HepG2 (cell line): ENCODE results near the gene EIF4G3. TPM values are rescaled to one million over a fixed set of nuclear protein-coding genes. Genes with fewer than 3 reads are reported as not detected.
A peak's percentile ranks its signal among the peaks of the same experiment; 100 is the strongest.

Experiments used
- ATAC-seq: fragments of 200-7000 bp; cut with Tn5 transposase; 3 replicates; pipeline ENCODE4 v1.9.1; 2020; ENCODE audit warnings: mild to moderate bottlenecking, moderate library complexity
- BruUV-seq: library from RNA; stranded (reverse); fragments of 400-500 nt; replicated peaks from 2 replicates; lab custom pipeline; 2021; lab: Mats Ljungman, UMichigan
- CTCF ChIA-PET: fragments of 300-600 bp; formaldehyde crosslinking; extraction: SDS; loops from one replicate; lab custom pipeline; 2021; ENCODE audit warnings: low total read pairs, inconsistent platforms, low intra/inter-chr PET ratio; lab: Yijun Ruan, JAX
- POLR2A ChIA-PET: fragments of 350-600 bp; sonication (Branson Sonifier 250); formaldehyde crosslinking; loops from one replicate; lab custom pipeline; 2020; ENCODE audit warnings: antibody characterized with exemption, inconsistent platforms; lab: Yijun Ruan, JAX
- DNase-seq: peaks from one replicate; pipeline ENCODE4 v3.0.0-alpha.2; 2015; ENCODE audit warnings: low spot score
- FAIRE-seq: peaks from 3 replicates; lab custom pipeline; 2011; peaks lifted over from hg19 to GRCh38; lab: Jason Lieb, UNC
- H2AFZ ChIP-seq: one replicate; pipeline ENCODE4 v1.6.1; 2011; ENCODE audit warnings: low read length, inconsistent platforms
- H3K27ac ChIP-seq: fragments of 300-600 bp; 3 replicates; pipeline ENCODE4 v1.8.0; 2011; ENCODE audit warnings: mixed run types, mild to moderate bottlenecking, mixed read lengths, low read length, inconsistent platforms; ENCODE audit not compliant: insufficient read depth; ENCODE audit errors: extremely low read length
- H3K27me3 ChIP-seq, 2 experiments: fragments of 200-600 bp in 1 of 2; 2 replicates in 1 of 2; 3 replicates in 1 of 2; pipeline versions ENCODE4 v1.6.0 to v1.8.0; 2011; ENCODE audit warnings: low read length in 2 of 2, mild to moderate bottlenecking in 2 of 2, moderate library complexity in 2 of 2, inconsistent platforms in 1 of 2; ENCODE audit not compliant: insufficient read depth in 2 of 2, control insufficient read depth in 1 of 2
- H3K36me3 ChIP-seq, 2 experiments: fragments of 200-600 bp in 1 of 2; replicated peaks in 1 of 2; 2 replicates in 1 of 2; 3 replicates in 1 of 2; pipeline versions ENCODE4 v1.5.1 to v1.8.0; 2011; ENCODE audit warnings: low read length in 2 of 2, inconsistent platforms in 1 of 2; ENCODE audit not compliant: insufficient read depth in 2 of 2, control insufficient read depth in 1 of 2
- H3K4me1 ChIP-seq: 2 replicates; pipeline ENCODE4 v1.5.1; 2012; ENCODE audit warnings: low read length, inconsistent platforms; ENCODE audit not compliant: insufficient read depth
- H3K4me2 ChIP-seq: 2 replicates; pipeline ENCODE4 v1.6.0; 2011; ENCODE audit warnings: low read depth, low read length, inconsistent platforms
- H3K4me3 ChIP-seq, 3 experiments: fragments of 200-600 bp in 1 of 3; sonication (generic), shearing (Covaris generic) in 1 of 3; replicated peaks in 1 of 3; 2 replicates each; pipeline ENCODE4 v1.5.1; 2011 to 2016; ENCODE audit warnings: low read length in 3 of 3, inconsistent platforms in 2 of 3, low read depth in 2 of 3, mild to moderate bottlenecking in 2 of 3, control low read depth in 1 of 3, mixed read lengths in 1 of 3; ENCODE audit not compliant: insufficient read depth in 1 of 3
- H3K79me2 ChIP-seq: one replicate; pipeline ENCODE4 v1.6.1; 2011; ENCODE audit warnings: low read length, inconsistent platforms; ENCODE audit not compliant: insufficient read depth
- H3K9ac ChIP-seq: 2 replicates; pipeline ENCODE4 v1.6.0; 2011; ENCODE audit warnings: mild to moderate bottlenecking, low read depth, low read length, inconsistent platforms; ENCODE audit not compliant: insufficient read depth
- H3K9me3 ChIP-seq: 2 replicates; pipeline ENCODE4 v1.5.1; 2012; ENCODE audit warnings: mild to moderate bottlenecking, low read length
- H4K20me1 ChIP-seq: 2 replicates; pipeline ENCODE4 v1.6.0; 2011; ENCODE audit warnings: inconsistent platforms, mild to moderate bottlenecking, low read length, moderate library complexity; ENCODE audit not compliant: insufficient read depth
- ATF7-NPFF ChIP-seq: sonication (generic); formaldehyde crosslinking; IDR thresholded peaks from 2 replicates; pipeline ENCODE4 v1.8.1; 2023; ENCODE audit warnings: mild to moderate bottlenecking, low read depth, missing genetic modification reagents, moderate library complexity
- CEBPG ChIP-seq: IDR thresholded peaks from 2 replicates; pipeline ENCODE4 v1.6.1; 2016
- HMG20A ChIP-seq: IDR thresholded peaks from 2 replicates; pipeline ENCODE4 v1.6.1; 2016; ENCODE audit warnings: borderline replicate concordance
- HOXA9 ChIP-seq: sonication (generic); formaldehyde crosslinking; IDR thresholded peaks from 2 replicates; pipeline ENCODE4 v1.8.1; 2022; ENCODE audit warnings: missing genetic modification reagents, mild to moderate bottlenecking, moderate library complexity, borderline replicate concordance
- KDM1A ChIP-seq: IDR thresholded peaks from 2 replicates; pipeline ENCODE4 v1.6.1; 2016; ENCODE audit warnings: missing compliant biosample characterization
- KLF9 ChIP-seq: IDR thresholded peaks from 2 replicates; pipeline ENCODE4 v1.6.1; 2016; ENCODE audit warnings: low read depth
- MIER3 ChIP-seq: IDR thresholded peaks from 2 replicates; pipeline ENCODE4 v1.6.1; 2016; ENCODE audit warnings: missing compliant biosample characterization, borderline replicate concordance
- RBM39 ChIP-seq: fragments of 200-400 bp; formaldehyde crosslinking; IDR thresholded peaks from one replicate; pipeline ENCODE4 v1.6.1; 2018; ENCODE audit warnings: antibody characterized with exemption, mild to moderate bottlenecking, low read depth, low read length; ENCODE audit not compliant: poor library complexity, severe bottlenecking
- RCOR2 ChIP-seq: IDR thresholded peaks from 2 replicates; pipeline ENCODE4 v1.6.1; 2016; ENCODE audit warnings: missing biosample characterization, missing genetic modification reagents
- SAP130 ChIP-seq: IDR thresholded peaks from 2 replicates; pipeline ENCODE4 v1.6.1; 2016; ENCODE audit warnings: low read depth
- TCF7L2 ChIP-seq: IDR thresholded peaks from 2 replicates; pipeline ENCODE4 v1.6.1; 2011; ENCODE audit warnings: mild to moderate bottlenecking, low read depth, low read length, moderate library complexity
- TEAD3 ChIP-seq: optimal IDR thresholded peaks from 2 replicates; pipeline ENCODE3; 2016; ENCODE audit warnings: borderline replicate concordance
- ZFP36 ChIP-seq: fragments of 150-350 bp; IDR thresholded peaks from 2 replicates; pipeline ENCODE4 v1.6.1; 2018; ENCODE audit warnings: borderline replicate concordance, low read length, low read depth; ENCODE audit not compliant: partially characterized antibody
- ZNF143 ChIP-seq: sonication (generic); formaldehyde crosslinking; IDR thresholded peaks from 2 replicates; pipeline ENCODE4 v1.4.0; 2020; ENCODE audit warnings: missing genetic modification reagents
- ZNF468 ChIP-seq: sonication (generic); formaldehyde crosslinking; IDR thresholded peaks from 2 replicates; pipeline ENCODE4 v1.8.0; 2022; ENCODE audit warnings: mild to moderate bottlenecking, moderate library complexity, missing genetic modification reagents
- ZNF816 ChIP-seq: sonication (generic); formaldehyde crosslinking; IDR thresholded peaks from 2 replicates; pipeline ENCODE4 v1.8.0; 2022; ENCODE audit warnings: missing genetic modification reagents, mild to moderate bottlenecking, borderline replicate concordance
- ZSCAN31 ChIP-seq: sonication (generic); formaldehyde crosslinking; IDR thresholded peaks from 2 replicates; pipeline ENCODE4 v1.5.0; 2020; ENCODE audit warnings: low read depth, mild to moderate bottlenecking, missing genetic modification reagents
- WGBS: methylation state at CpG from one replicate; pipeline ENCODE4 v1.1.6; 2017; ENCODE audit warnings: low lambda C conversion rate; 5-methylcytosine and 5-hydroxymethylcytosine counted together
- in situ Hi-C: cut with HindIII; loops from 2 replicates; pipeline ENCODE4 v1.10.0; 2017; ENCODE audit warnings: low pct_unique_long_range_greater_than_20kb; ENCODE audit not compliant: extremely low pct_ligation_motif_present
- intact Hi-C: fragments of 100-400 bp; cut with micrococcal nuclease; formaldehyde crosslinking; loops from one replicate; pipeline ENCODE4 v1.10.0; 2022; ENCODE audit not compliant: unreplicated experiment
- polyA plus RNA-seq, 8 experiments: library from polyadenylated mRNA; depleted of rRNA in 3 of 8; stranded (reverse) in 7 of 8; unstranded in 1 of 8; fragments of >200 nt; fragmentation: Illumina TruSeq in 4 of 8; extraction: Trizol in 4 of 8; gene quantifications; 2 replicates each; pipeline versions ENCODE4 v1.2.1 to v1.2.3, GENCODE V29; 2011 to 2016; ENCODE audit warnings: low read depth in 4 of 8, missing spikeins in 1 of 8, mixed read lengths in 1 of 8; ENCODE audit not compliant: insufficient read depth in 1 of 8
- total RNA-seq, 5 experiments: library from RNA; depleted of rRNA; stranded (reverse); fragments of >200 nt; fragmentation: Illumina TruSeq; extraction: Trizol; gene quantifications; 2 replicates each; pipeline ENCODE4 v1.2.3, GENCODE V29; 2016; ENCODE audit warnings: low read depth in 1 of 5
- TF ChIP-seq, protein P1 (sequence below): sonication (generic); IDR thresholded peaks from 2 replicates; pipeline ENCODE4 v1.6.1; 2016; ENCODE audit warnings: low read depth, borderline replicate concordance
- TF ChIP-seq, protein P2 (sequence below): IDR thresholded peaks from 2 replicates; pipeline ENCODE4 v1.6.1; 2016; ENCODE audit warnings: missing compliant biosample characterization, missing genetic modification reagents, borderline replicate concordance

Gene EIF4G3
- total and polyA plus RNA-seq, 2 of the 13 experiments (the other 11 are each of a cell fraction or from before 2014, with no cell fraction given), result 22.2 to 27.6 TPM

DNA sequence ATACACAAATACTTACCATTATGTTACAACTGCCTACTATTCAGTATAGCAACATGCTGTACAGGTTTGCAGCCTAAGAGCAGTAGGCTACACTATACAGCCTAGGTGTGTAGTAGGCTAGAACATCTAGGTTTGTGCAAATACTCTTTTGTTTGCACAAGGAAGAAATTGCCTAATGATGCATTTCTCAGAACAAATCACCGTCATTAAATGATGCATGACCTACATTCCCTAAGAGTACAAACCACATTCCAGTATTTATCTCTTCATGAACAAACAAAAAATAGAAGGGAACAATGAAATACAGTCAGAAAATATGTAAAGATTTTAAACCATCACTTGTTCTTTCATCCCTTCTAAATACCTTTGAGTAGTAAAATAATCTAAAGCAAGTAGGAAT lies 279.9 kb downstream of the EIF4G3 start (continued):
- TF ChIP-seq CEBPG (peak; percentile 71), RCOR2 (0 out of 2 replicates have a peak, but pooled peaks have one; percentile 47), HMG20A (peak; percentile 79; the same call in 1 of the 2 replicates), ZFP36 (no peak), KDM1A (CRISPR knock-in tag) (0 out of 2 replicates have a peak, but pooled peaks have one; percentile 42), SAP130 (CRISPR knock-in tag) (0 out of 2 replicates have a peak, but pooled peaks have one; percentile 21), TEAD3 (CRISPR knock-in tag) (peak; percentile 66)
- TF ChIP-seq, protein P1, sequence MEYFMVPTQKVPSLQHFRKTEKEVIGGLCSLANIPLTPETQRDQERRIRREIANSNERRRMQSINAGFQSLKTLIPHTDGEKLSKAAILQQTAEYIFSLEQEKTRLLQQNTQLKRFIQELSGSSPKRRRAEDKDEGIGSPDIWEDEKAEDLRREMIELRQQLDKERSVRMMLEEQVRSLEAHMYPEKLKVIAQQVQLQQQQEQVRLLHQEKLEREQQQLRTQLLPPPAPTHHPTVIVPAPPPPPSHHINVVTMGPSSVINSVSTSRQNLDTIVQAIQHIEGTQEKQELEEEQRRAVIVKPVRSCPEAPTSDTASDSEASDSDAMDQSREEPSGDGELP, result no peak

GRCh38 chr1:20893931-20894330 lies 282.8 kb downstream of the EIF4G3 start:
- H3K9ac ChIP-seq, result no peak overlapping the region
- BruUV-seq, result no TSS peak
- no peaks in the 10 kb centered on the region for H4K20me1 ChIP-seq
- no peak for TF ChIP-seq HOXA9 (CRISPR knock-in tag)
- TF ChIP-seq ATF7-NPFF (CRISPR knock-in tag), result no peak
- TF ChIP-seq, protein P2, sequence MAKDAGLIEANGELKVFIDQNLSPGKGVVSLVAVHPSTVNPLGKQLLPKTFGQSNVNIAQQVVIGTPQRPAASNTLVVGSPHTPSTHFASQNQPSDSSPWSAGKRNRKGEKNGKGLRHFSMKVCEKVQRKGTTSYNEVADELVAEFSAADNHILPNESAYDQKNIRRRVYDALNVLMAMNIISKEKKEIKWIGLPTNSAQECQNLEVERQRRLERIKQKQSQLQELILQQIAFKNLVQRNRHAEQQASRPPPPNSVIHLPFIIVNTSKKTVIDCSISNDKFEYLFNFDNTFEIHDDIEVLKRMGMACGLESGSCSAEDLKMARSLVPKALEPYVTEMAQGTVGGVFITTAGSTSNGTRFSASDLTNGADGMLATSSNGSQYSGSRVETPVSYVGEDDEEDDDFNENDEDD, result no peak
- no peak for TF ChIP-seq ZSCAN31
- no peak for TF ChIP-seq ZNF816
- no peak for TF ChIP-seq RBM39
- TF ChIP-seq ZNF143, result no peak
- TF ChIP-seq ZNF468 (CRISPR knock-in tag), result no peak
- TF ChIP-seq KLF9 (CRISPR knock-in tag), result no peak
- TF ChIP-seq MIER3 (CRISPR knock-in tag), result no peak
- TF ChIP-seq TCF7L2, result no peak
- no peak overlapping the region for H3K4me2 ChIP-seq
- ChIA-PET CTCF (no interaction called here), POLR2A (no interaction called here)
- FAIRE-seq, result no peak
- peaks cover 18% of the 10 kb centered on the region; the same call in 1 of the 2 replicates for H3K4me1 ChIP-seq
- no peak for ATAC-seq
- no peak overlapping the region for H3K27ac ChIP-seq
- in situ Hi-C loops (no loop called here), intact Hi-C loops (loop anchor here (10.0 kb wide), 1 partner anchor 109 kb away; the partner anchor contains the start of gene HP1BP3)
- peaks cover 10 to 19% of the 10 kb centered on the region in 2 experiments; a peak in 4 of 5 replicates for H3K36me3 ChIP-seq
- no peaks in the 10 kb centered on the region for H3K79me2 ChIP-seq
- no peak overlapping the region for H2AFZ ChIP-seq
- no peaks in the 10 kb centered on the region for H3K27me3 ChIP-seq
- no peaks in the 10 kb centered on the region for H3K9me3 ChIP-seq
- H3K4me3 ChIP-seq, result no peak overlapping the region
- WGBS, result 91% methylated on average over 1 of the region's 1 CpG
- no peak for DNase-seq
